GM21381 (cell line): ENCODE data around the gene CHRM5.

Experiments used
- ATAC-seq: cut with Tn5 transposase; IDR thresholded peaks from one replicate; pipeline ENCODE4 v1.9.1; 2021; ENCODE audit warnings: mild to moderate bottlenecking, moderate library complexity; ENCODE audit not compliant: unreplicated experiment

CHRM5 gene

GRCh38 chr15:33968224-33968623, at the start of gene CHRM5:
Gene CHRM5 (plus strand): TSS chr15:33968497. CDS start chr15:34062718, 94,221 bp downstream.
- no peak for ATAC-seq

GRCh38 chr15:33923446-33923845, 44.9 kb upstream of the CHRM5 start:
- ATAC-seq, result no peak

- no peak for ATAC-seq
Measured at GRCh38 chr15:33926260-33926659, 42.0 kb upstream of the CHRM5 start.

- no peak for ATAC-seq
Measured at GRCh38 chr15:33932734-33933133, 35.6 kb upstream of the CHRM5 start.

- no peak for ATAC-seq
Measured at GRCh38 chr15:33934396-33934795, 33.9 kb upstream of the CHRM5 start.

GRCh38 chr15:33934921-33935320, 33.4 kb upstream of the CHRM5 start:
- no peak for ATAC-seq

- no peak for ATAC-seq
Measured at GRCh38 chr15:33941279-33942063, 26.8 kb upstream of the CHRM5 start.

GRCh38 chr15:33946152-33946551, 22.1 kb upstream of the CHRM5 start:
- ATAC-seq, result no peak

- no peak for ATAC-seq
Measured at GRCh38 chr15:33955945-33956344, 12.4 kb upstream of the CHRM5 start.

GRCh38 chr15:33956397-33956796, 11.9 kb upstream of the CHRM5 start:
- no peak for ATAC-seq

GRCh38 chr15:33959844-33960548, 8.3 kb upstream of the CHRM5 start:
- no peak for ATAC-seq

GRCh38 chr15:33960549-33960935, 7.8 kb upstream of the CHRM5 start:
- ATAC-seq, result no peak

GRCh38 chr15:33963831-33964664, 4.2 kb upstream of the CHRM5 start:
- no peak for ATAC-seq

- ATAC-seq, result no peak
Measured at GRCh38 chr15:33964665-33965040, 3.6 kb upstream of the CHRM5 start.

GRCh38 chr15:33968821-33969220, 524 bp downstream of the CHRM5 start:
- no peak for ATAC-seq

- ATAC-seq, result no peak
Measured at GRCh38 chr15:33971811-33972210, 3.5 kb downstream of the CHRM5 start.

- ATAC-seq, result no peak
Measured at GRCh38 chr15:33975022-33975565, 6.8 kb downstream of the CHRM5 start.

- no peak for ATAC-seq
Measured at GRCh38 chr15:33980159-33980558, 11.9 kb downstream of the CHRM5 start.

GRCh38 chr15:33982516-33982915, 14.2 kb downstream of the CHRM5 start:
- ATAC-seq, result no peak

GRCh38 chr15:33985287-33985686, 17.0 kb downstream of the CHRM5 start:
- ATAC-seq, result no peak

GRCh38 chr15:33985751-33986150, 17.5 kb downstream of the CHRM5 start:
- ATAC-seq, result no peak
